Measurements from ENCODE around the gene ADGRD2. TPM values are rescaled to one million over a fixed set of nuclear protein-coding genes. Genes with fewer than 3 reads are reported as not detected.
A peak's percentile ranks its signal among the peaks of the same experiment; 100 is the strongest.

ADGRD2 gene
- total and polyA plus RNA-seq, 2 of the 13 experiments (the other 11 are each of a cell fraction or from before 2014, with no cell fraction given) = not detected

DNA sequence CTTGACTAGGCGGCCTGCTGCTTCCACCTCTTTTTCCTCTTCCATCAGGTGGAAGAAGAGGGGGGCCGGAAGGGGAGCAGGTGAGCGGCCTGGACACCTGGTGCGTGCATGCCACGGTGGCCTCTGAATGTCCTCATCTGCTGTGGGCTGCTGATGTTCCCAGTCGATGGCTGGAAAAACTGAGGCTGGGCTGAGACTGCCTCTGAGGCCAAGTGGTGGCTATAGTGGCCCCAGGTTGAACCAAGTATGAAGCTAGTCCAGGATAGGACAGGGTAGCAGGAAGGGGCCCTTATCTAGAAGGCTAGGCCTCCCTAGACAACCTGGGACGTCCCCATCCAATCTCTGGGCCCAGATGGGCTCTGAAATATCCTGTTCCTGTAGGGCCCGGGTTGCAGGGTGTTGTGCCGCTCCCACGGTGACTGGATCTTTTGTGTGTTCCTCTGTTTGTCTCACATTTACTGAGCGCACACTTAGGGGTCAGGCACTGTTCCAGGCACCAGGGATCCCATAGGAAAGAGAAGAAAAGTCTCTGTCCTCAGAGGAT lies 57.7 kb downstream of the ADGRD2 start (continued):
- no peak for TF ChIP-seq POLR2G (IDR thresholded peaks at IDR 0.05; ENCODE audit: low read depth, low read length)
- no peak for TF ChIP-seq NAIF1 (CRISPR knock-in tag; IDR thresholded peaks at IDR 0.05; ENCODE audit: borderline replicate concordance)
- TF ChIP-seq ZNF629 (CRISPR knock-in tag; conservative IDR thresholded peaks at IDR 0.05) = peak; percentile 94
- 0 out of 2 replicates have a peak, but pooled peaks have one; percentile 75 for TF ChIP-seq NRL (CRISPR knock-in tag; IDR thresholded peaks at IDR 0.05; ENCODE audit: borderline replicate concordance)
- TF ChIP-seq NR2F6 (IDR thresholded peaks at IDR 0.05) = no peak
- TF ChIP-seq NR2F6 (CRISPR knock-in tag; IDR thresholded peaks at IDR 0.05) = peak; percentile 12; the same call in 1 of the 2 replicates
- TF ChIP-seq TMF1 (CRISPR knock-in tag; IDR thresholded peaks at IDR 0.05; ENCODE audit: low read depth) = no peak
- no peak for TF ChIP-seq ZNF713 (CRISPR knock-in tag; IDR thresholded peaks at IDR 0.05)
- no peak for TF ChIP-seq SNAPC2 (CRISPR knock-in tag; IDR thresholded peaks at IDR 0.05)
- TF ChIP-seq, protein P1, sequence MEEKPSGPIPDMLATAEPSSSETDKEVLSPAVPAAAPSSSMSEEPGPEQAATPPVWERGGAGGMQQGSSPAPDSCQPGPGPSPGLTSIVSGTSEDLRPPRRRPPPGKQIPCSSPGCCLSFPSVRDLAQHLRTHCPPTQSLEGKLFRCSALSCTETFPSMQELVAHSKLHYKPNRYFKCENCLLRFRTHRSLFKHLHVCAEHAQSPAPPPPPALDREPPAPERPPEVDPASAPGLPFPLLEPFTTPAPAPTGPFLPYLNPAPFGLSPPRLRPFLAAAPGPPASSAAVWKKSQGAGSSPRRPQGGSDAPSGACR (CRISPR knock-in tag; IDR thresholded peaks at IDR 0.05) = no peak
- no peak for TF ChIP-seq TGIF2 (CRISPR knock-in tag; IDR thresholded peaks at IDR 0.05)
- TF ChIP-seq ZNF121 (CRISPR knock-in tag; IDR thresholded peaks at IDR 0.05) = 0 out of 2 replicates have a peak, but pooled peaks have one; percentile 40
- TF ChIP-seq CHCHD3 (CRISPR knock-in tag; IDR thresholded peaks at IDR 0.05) = no peak
- TF ChIP-seq, protein P2, sequence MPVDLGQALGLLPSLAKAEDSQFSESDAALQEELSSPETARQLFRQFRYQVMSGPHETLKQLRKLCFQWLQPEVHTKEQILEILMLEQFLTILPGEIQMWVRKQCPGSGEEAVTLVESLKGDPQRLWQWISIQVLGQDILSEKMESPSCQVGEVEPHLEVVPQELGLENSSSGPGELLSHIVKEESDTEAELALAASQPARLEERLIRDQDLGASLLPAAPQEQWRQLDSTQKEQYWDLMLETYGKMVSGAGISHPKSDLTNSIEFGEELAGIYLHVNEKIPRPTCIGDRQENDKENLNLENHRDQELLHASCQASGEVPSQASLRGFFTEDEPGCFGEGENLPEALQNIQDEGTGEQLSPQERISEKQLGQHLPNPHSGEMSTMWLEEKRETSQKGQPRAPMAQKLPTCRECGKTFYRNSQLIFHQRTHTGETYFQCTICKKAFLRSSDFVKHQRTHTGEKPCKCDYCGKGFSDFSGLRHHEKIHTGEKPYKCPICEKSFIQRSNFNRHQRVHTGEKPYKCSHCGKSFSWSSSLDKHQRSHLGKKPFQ (CRISPR knock-in tag; IDR thresholded peaks at IDR 0.05; ENCODE audit: insufficient replicate concordance) = no peak
- TF ChIP-seq ZNF788 (CRISPR knock-in tag; IDR thresholded peaks at IDR 0.05; ENCODE audit: borderline replicate concordance) = 0 out of 2 replicates have a peak, but pooled peaks have one; percentile 48
- no peak for TF ChIP-seq RAD51 (IDR thresholded peaks at IDR 0.05; ENCODE audit: borderline replicate concordance)
- TF ChIP-seq ZNF790 (CRISPR knock-in tag; IDR thresholded peaks at IDR 0.05; ENCODE audit: borderline replicate concordance) = no peak
- peak; percentile 19; the same call in 1 of the 2 replicates for TF ChIP-seq TARDBP (CRISPR knock-in tag; IDR thresholded peaks at IDR 0.05)
- 0 out of 2 replicates have a peak, but pooled peaks have one; percentile 32 for TF ChIP-seq KLF13 (CRISPR knock-in tag; IDR thresholded peaks at IDR 0.05)
- TF ChIP-seq, protein P3, sequence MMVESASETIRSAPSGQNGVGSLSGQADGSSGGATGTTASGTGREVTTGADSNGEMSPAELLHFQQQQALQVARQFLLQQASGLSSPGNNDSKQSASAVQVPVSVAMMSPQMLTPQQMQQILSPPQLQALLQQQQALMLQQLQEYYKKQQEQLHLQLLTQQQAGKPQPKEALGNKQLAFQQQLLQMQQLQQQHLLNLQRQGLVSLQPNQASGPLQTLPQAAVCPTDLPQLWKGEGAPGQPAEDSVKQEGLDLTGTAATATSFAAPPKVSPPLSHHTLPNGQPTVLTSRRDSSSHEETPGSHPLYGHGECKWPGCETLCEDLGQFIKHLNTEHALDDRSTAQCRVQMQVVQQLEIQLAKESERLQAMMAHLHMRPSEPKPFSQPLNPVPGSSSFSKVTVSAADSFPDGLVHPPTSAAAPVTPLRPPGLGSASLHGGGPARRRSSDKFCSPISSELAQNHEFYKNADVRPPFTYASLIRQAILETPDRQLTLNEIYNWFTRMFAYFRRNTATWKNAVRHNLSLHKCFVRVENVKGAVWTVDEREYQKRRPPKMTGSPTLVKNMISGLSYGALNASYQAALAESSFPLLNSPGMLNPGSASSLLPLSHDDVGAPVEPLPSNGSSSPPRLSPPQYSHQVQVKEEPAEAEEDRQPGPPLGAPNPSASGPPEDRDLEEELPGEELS (CRISPR knock-in tag; IDR thresholded peaks at IDR 0.05) = no peak
- TF ChIP-seq BRD4 (CRISPR knock-in tag; IDR thresholded peaks at IDR 0.05) = no peak
- TF ChIP-seq ZNF337 (CRISPR knock-in tag; IDR thresholded peaks at IDR 0.05; ENCODE audit: borderline replicate concordance, low read depth) = no peak
- TF ChIP-seq SATB2 (CRISPR knock-in tag; IDR thresholded peaks at IDR 0.05) = no peak
- TF ChIP-seq RBM39 (IDR thresholded peaks at IDR 0.05; ENCODE audit: low read depth, low read length, poor library complexity, severe bottlenecking) = no peak
- TF ChIP-seq ZNF605 (CRISPR knock-in tag; IDR thresholded peaks at IDR 0.05) = no peak
- 0 out of 2 replicates have a peak, but pooled peaks have one; percentile 15 for TF ChIP-seq ARNTL (CRISPR knock-in tag; IDR thresholded peaks at IDR 0.05)
- TF ChIP-seq SMC3 (IDR thresholded peaks at IDR 0.05; ENCODE audit: low read length) = no peak
- TF ChIP-seq, protein P4, sequence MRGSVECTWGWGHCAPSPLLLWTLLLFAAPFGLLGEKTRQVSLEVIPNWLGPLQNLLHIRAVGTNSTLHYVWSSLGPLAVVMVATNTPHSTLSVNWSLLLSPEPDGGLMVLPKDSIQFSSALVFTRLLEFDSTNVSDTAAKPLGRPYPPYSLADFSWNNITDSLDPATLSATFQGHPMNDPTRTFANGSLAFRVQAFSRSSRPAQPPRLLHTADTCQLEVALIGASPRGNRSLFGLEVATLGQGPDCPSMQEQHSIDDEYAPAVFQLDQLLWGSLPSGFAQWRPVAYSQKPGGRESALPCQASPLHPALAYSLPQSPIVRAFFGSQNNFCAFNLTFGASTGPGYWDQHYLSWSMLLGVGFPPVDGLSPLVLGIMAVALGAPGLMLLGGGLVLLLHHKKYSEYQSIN (CRISPR knock-in tag; IDR thresholded peaks at IDR 0.05; ENCODE audit: borderline replicate concordance) = no peak

Measured in HepG2 (cell line).